HepG2 (cell line): ENCODE results near the gene LATS2. TPM values are rescaled to one million over a fixed set of nuclear protein-coding genes. Genes with fewer than 3 reads are reported as not detected.

Source experiments
- FOXP1 ChIP-seq, 2 experiments: fragments of 450-650 bp in 1 of 2; IDR thresholded peaks; 2 replicates each; pipeline ENCODE4 v1.6.1; 2017 to 2018; ENCODE audit warnings: antibody characterized with exemption in 1 of 2
- ZBTB40 ChIP-seq, 2 experiments: fragments of 450-650 bp in 1 of 2; sonication (generic) in 1 of 2; formaldehyde crosslinking in 1 of 2; IDR thresholded peaks; 2 replicates each; pipeline versions ENCODE4 v1.6.1 to v1.8.0; 2016 to 2022; ENCODE audit warnings: antibody characterized with exemption in 1 of 2, mild to moderate bottlenecking in 1 of 2, missing genetic modification reagents in 1 of 2
- ZNF121 ChIP-seq: sonication (generic); formaldehyde crosslinking; IDR thresholded peaks from 2 replicates; pipeline ENCODE4 v1.5.0; 2020; ENCODE audit warnings: mild to moderate bottlenecking, missing genetic modification reagents
- ZNF557 ChIP-seq: sonication (generic); formaldehyde crosslinking; IDR thresholded peaks from 2 replicates; pipeline ENCODE4 v1.4.0; 2020; ENCODE audit warnings: missing genetic modification reagents
- polyA plus RNA-seq, 8 experiments: library from polyadenylated mRNA; depleted of rRNA in 3 of 8; stranded (reverse) in 7 of 8; unstranded in 1 of 8; fragments of >200 nt; fragmentation: Illumina TruSeq in 4 of 8; extraction: Trizol in 4 of 8; gene quantifications; 2 replicates each; pipeline versions ENCODE4 v1.2.1 to v1.2.3, GENCODE V29; 2011 to 2016; ENCODE audit warnings: low read depth in 4 of 8, missing spikeins in 1 of 8, mixed read lengths in 1 of 8; ENCODE audit not compliant: insufficient read depth in 1 of 8
- total RNA-seq, 5 experiments: library from RNA; depleted of rRNA; stranded (reverse); fragments of >200 nt; fragmentation: Illumina TruSeq; extraction: Trizol; gene quantifications; 2 replicates each; pipeline ENCODE4 v1.2.3, GENCODE V29; 2016; ENCODE audit warnings: low read depth in 1 of 5

Gene LATS2
- total and polyA plus RNA-seq, 2 of the 13 experiments (the other 11 are each of a cell fraction or from before 2014, with no cell fraction given): 7.3 to 8.5 TPM

DNA sequence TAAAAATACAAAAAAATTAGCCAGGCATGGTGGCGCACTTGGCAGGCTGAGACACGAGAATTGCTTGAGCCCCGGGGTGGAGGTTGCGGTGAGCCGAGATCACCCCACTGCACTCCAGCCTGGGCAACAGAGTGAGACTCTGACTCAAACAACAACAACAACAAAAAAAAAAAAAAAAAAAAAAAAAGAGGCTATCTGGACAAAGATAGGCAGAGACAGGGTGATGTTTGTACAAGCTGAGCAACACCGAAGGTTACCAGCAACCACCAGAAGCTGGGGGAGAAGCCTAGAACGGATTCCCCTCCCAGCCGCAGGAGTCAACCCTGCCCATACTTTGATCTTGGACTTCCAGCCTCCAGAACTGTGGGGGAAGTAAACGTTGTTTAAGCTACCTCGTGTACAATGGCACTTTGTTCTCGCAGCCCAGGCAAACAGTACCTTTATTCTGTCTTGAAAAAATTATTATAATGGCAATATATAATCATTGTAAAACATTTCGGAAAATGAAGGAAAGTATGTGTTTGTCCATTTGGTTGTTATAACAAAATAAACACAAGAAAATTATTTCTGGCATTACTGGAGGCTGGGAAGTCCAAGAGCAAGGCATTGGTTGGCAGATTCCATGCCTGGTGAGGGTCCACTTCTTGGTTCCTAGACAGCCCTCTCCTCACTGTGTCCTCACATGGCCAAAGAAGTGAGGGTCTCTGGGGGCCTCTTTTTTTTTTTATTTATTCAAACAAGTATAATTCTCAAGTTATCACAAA lies 39.8 kb upstream of the LATS2 start (continued):
- TF ChIP-seq ZBTB40 (IDR thresholded peaks at IDR 0.05): no peak
- peak; percentile 34; the same call in 1 of the 2 replicates for TF ChIP-seq ZBTB40 (CRISPR knock-in tag; IDR thresholded peaks at IDR 0.05)
- TF ChIP-seq ZNF121 (CRISPR knock-in tag): peak; percentile 97
- TF ChIP-seq FOXP1 (IDR thresholded peaks at IDR 0.05): peak; percentile 67
- TF ChIP-seq FOXP1 (CRISPR knock-in tag; IDR thresholded peaks at IDR 0.05): peak; percentile 90; the same call in 1 of the 2 replicates
- TF ChIP-seq ZNF557 (CRISPR knock-in tag): no peak
